CD4-positive, alpha-beta T cell treated with Interleukin-4 for 4 hours (primary cell): ENCODE measurements around the gene EML4.
A peak's percentile ranks its signal among the peaks of the same experiment; 100 is the strongest.

Source experiments
- DNase-seq: peaks from one replicate; pipeline ENCODE4 v3.0.0-alpha.2; 2020

Gene EML4

DNA sequence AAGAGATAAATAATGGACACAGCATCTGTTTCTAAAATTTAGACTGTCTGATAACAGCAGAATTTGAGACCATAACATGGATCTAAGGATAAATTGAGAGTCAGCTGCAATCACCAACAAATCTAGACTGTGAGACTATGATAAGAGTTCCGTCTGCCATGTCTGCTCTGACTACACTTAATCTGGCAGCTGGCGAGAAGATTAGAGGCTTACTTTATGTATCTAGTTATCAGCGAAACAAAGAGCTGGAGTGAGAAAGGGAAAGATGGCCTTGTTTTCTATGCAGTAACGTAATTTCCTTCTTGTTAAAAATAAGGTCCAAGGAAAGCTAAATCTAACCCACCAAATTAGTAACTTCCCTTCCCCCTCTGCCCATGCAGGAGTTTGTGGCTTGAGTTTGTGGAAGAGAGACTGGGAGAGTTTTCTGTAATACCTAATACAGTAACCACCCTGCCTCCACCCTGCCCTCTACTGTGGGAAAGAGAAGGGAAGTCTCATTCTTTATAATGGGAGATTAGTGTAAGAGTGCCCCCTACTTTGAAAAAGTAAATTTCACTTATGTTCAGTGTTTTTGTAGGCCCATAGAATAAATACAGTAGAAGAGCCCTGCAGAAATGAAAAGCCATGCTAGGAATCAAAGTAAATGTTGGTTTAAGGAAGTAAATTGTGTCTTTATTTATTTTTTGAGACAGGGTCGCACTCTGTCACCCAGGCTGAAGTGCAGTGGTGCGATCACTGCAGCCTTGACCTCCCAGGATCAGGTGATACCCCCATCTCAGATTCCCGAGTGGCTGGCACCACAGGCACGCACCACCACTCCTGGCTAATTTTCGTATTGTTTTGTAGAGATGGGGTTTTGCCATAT, 27.5 kb downstream of the EML4 start:
- DNase-seq = peak; percentile 72

DNA sequence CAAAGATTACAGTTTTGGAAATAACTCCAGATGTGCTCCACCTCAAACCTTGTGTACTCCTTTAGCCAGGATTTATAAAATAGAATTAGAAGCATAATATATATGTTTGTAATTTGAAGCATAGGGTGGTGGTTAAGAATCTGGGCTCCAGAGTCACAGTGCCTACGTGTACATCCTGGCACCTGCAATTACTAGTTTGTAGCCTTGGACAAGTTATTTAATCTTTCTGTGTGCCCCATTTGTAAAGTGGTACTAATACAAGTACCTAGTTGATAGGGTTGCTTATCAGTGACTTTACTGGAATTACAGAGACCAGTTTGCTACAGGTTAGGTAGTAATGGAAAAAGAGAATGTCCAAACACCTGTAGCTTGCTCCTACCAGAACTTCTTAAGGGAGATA, 28.6 kb downstream of the EML4 start:
- no peak for DNase-seq

DNA sequence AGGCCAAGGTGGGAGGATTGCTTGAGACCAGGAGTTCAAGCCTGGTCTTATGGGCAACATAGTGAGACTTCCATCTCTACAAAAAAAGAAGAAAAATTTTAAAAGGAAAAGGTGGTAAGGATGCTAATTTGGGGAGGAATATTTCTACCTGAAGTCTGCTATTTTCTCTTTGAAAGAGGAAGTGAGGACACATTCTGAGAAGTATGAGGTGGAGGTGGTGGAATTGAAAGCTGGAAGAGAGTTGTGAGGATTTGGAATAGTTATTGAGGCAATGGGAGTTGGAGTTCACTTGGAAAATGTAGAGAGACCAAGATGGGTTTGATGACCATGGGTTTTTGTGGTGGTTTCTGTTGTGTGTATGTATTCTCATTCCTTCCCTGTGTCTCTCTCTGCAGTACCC, 29.3 kb downstream of the EML4 start:
- DNase-seq = no peak

DNA sequence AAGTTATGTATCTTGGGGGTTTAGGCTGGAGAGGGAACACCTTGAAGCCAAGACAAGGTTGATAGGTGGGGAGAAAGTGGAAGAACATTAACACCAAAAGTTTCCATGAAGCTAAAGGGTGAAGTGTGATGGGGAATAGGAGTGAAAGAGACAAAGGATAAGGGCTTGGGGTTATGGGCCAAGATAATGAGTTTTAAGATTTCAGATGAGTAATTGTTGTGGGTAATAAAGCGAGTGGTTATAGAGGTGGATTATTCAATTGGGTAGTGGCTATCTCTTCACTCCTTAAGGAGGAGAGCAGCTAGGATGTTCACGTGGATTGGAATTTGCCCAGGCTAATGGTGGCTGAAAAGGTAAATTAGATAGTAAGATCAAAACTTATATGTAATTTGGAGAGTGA, 29.8 kb downstream of the EML4 start:
- DNase-seq = no peak

DNA sequence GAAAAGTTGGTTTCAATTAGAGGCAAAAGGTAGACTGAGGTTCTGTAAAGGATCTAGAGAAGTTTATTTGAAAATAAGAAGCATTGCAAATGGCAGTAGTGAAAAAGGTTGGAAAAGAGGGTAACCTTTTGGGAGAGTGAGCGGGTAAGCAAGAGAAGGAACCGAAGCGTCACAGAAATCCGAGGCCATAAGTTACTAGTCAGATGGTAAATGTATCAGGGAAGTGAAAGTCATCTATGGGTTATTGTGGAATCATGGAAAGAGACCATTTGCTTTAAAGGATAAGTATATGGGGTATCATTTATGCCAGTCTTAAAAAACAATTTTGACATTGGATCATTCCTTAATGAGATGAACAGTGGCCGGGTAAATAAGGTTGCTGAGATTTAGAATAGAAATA, 30.5 kb downstream of the EML4 start:
- DNase-seq = no peak

DNA sequence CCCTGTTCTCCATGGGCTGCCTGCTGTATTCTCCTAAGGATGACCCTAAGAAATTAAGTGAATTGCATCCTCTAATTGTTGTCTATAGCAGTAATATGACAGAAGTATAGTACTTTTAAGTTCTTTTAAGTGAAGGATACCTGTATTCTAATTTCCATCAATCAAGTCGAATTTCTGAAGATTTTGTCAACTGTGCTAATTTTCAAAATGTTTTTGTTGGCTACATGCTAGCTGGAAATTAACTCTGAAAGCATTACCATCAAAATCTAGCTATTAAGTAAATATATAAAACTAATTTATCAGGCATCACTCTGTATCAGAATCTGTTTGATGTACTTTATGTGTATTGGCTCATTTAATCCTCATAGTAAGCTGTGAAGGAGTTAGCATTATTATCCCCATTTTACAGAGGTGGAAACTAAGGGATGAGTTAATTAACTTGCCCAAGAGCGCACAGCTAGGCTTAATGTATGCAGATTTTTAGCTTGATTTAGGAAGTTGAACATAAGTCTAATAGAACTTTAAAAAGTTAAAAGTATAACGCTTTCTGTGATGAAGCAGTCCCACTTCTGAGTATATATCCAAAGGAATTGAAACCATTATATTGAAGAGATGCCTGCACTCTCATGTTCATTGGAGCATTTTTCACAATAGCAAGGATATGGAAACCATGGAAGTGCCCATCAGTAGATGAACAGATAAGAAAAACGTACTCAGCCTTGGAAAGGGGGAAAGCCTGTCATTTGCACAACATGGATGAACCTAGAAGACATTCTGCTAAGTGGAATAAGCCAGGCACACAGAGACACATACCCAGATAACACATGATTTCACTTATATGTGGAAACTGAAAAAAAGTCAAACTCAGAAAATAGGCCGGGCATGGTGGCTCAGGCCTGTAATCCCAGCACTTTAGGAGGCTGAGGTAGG, 32.0 kb downstream of the EML4 start:
- DNase-seq = no peak

DNA sequence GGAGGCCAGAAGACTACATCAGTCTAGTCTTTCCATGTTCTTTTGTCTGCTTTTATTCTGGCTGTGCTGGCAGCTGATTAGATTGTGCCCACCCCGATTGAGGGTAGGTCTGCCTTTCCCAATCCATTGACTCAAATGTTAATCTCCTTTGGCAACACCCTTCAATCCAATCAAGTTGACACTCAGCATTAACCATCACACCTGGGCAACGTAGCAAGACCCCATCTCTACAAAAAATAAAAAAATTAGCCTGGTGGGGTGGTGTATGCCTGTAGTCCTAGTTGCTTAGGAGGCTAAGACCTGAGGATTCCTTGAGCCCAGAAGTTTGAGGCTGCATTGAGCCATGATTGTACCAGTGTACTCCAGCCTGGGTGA, 33.5 kb downstream of the EML4 start:
- DNase-seq = no peak

DNA sequence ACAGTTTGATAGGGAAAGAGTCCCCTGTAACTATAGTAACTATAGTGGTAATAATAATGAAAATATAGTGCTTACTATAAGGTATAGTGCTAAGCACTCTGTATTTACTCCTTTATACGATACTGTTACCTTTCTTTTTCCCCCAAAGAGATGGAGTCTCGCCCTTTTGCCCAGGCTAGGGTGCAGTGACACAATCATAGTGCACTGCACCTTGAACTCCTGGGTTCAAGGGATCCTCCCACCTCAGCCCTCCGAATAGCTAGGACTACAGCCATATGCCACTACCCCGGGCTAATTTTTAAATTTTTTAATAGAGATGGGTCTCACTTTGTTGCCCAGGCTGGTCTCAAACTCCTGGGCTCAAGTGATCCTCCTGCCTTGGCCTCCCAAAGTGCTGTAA, 34.6 kb downstream of the EML4 start:
- DNase-seq = no peak

DNA sequence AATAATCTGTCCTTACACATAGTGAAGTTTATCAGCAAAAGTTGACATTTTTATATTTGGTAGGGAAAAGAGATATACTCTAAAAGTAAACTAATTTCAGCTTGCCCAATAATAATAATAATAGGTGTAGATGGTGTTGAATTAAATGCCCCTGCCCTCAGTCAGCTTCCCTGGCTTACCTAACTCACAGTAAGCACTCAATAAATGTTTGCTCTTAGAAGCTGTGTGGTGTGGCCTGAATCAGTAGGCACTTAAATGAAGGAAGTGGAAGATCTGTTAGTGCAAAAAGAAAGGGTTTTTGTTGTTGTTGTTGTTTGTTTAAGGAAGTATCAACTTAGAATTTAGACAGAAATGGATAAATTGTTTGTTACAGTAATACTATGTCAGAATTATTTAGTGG, 36.2 kb downstream of the EML4 start:
- DNase-seq = no peak

DNA sequence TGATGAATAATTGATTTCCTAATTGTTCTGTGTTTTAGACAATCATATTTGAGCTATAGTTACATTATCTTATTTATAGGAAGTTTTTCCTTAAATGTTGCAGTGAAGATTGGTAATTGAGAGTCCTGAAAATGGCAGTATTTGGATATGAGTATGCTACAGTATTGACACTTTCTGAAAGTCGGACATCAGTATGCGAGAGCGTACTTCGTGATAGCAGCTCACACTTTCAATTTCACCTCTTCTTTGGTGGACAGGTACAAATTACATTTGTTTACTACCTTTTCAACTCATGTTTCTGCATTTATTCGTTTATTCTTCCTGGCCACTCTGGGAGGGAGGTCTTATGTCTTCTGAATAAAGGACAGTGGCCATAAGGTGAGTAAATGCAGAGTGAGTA, 38.7 kb downstream of the EML4 start:
- no peak for DNase-seq

DNA sequence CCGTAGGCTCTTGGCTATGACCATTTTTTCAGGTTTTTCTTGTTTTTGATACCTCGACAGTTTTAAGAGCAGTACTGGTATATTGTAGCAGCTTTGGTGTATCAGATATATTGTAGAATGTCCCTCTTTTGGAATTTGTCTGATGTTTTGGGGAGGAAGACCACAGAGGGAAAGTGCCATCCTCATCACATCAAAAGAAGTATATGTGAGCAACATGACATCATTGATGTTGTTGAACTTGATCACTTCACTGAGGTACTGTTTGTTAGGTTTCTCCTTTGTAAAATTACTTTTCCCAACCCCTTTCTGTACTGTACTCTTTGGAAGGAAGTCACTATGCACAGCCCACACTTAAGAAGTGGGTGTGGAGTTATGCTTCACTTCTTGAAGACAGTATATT, 41.0 kb downstream of the EML4 start:
- no peak for DNase-seq

DNA sequence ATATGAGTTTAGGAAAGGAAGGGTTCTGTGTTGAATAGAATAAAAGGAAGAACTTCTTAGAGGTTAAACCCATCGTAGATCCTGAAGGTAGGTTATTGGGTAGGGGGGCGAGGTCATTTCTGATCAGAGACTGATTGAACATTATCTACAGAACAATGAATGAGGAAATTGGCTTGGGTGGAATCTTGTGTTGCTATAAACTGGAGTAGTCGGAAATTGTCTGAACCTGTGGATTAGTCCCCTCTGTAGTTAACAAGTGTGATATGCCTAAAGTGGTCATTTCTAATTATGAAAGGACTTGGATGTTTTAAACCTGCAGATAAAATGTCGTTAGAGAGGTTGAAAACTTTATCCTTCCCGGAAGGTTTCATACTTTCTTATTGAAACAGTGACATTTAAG, 42.1 kb downstream of the EML4 start:
- no peak for DNase-seq

DNA sequence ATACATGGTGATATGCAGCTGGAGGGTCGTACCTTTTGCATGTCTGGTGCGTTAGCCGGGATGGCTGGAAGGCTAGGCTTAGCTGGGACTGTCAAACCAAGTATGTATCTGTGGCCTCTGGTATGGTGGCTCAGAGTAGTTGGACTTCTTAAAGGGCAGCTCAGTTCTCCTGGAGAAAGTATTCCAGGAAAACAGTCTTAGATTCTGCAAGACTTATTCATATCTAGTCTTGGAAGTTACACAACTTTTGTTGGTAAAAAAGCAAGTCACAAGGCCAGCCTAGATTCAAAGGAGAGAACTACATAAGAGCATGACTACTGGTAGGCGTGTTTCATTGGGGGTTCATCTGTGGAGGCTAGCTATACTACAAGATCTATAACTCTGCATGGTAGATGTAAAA, 45.5 kb downstream of the EML4 start:
- no peak for DNase-seq

DNA sequence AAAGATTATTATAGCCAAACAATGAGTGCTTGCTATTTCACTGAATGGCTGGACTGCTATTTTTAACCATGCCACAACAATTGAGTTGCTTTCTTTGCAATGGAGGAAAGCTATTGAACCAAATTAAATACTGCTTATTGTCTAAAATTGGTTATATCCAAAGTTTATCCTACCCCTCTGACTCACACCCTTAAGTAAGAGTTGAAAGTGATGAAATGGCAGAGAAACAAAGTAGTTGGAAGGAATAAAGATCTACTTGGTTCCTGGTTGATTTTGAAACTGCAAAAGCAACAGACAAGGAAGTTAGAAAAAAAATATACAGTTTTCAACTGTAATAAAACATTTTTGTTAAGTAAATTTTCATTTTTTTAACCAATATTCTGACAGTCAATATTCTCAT, 47.5 kb downstream of the EML4 start:
- DNase-seq = no peak

DNA sequence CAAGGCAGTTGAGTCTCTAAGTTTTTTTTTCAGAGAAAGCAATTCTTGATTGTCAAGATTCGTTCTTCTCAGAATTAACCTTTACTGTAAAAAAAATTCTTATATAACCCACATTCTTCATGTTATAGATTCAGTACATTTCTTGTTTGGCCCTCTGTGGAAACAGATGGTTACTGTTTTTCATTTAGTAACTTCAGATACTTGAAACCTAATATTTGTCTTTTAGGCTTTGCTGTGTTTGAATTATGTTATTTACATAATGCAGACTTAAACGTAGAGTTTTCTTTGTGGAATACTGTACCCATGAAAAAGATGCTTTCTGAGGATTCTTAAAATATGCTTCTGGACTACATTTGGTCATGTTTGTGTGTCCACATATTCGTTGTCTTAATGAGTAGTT, 48.2 kb downstream of the EML4 start:
- no peak for DNase-seq

DNA sequence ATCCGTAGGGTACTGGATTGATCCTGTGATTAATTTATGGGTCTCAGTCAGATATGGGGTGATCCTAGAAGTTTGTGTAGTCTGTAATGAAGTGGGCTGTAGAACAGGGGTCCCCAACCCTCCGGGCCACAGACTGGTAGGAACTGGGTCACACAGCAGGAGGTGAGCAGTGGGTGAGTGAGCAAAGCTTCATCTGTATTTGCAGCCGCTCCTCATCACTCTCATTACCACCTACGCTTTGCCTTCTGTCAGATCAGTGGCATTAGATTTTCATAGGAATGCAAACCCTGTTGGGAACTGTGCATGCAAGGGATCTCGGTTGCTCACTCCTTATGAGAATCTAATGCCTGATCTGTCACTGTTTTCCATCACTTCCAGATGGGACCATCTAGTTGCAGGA, 48.8 kb downstream of the EML4 start:
- DNase-seq = no peak

DNA sequence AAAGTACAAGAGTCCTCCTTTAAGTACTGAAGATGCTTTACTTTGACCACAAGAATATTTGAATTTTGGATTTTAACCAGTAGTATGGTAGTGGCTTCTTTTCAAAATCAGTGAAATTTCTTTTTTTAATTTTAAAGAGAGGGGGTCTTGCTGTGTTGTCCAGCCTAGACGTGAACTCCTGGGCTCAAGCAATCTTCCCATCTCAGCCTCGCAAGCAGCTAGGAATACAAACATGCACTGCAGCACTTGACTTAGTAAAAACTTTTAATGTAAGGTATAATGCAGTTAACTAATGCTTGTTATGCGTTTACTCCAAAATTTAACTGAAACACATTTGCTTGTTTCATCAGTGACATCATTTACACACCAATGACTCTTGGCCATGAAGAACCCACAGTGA, 49.6 kb downstream of the EML4 start:
- no peak for DNase-seq

DNA sequence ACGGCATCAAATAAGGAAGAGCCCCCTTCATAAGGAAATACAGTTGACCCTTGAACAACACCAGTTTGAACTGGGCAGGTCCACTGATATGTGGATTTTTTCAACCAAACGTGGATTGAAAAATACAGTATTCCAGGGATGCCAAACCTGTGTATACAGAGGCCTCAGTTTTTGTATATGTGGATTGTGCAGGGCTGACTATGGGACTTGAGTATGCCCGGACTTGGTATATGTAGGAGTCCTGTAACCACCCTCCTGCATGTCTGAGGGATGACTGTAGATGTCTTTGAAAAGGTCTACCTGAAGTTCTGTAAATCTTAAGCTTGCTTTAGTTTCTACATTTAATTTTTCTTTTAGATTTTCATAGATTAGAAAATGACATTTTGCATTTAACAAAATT, 50.0 kb downstream of the EML4 start:
- DNase-seq = no peak

DNA sequence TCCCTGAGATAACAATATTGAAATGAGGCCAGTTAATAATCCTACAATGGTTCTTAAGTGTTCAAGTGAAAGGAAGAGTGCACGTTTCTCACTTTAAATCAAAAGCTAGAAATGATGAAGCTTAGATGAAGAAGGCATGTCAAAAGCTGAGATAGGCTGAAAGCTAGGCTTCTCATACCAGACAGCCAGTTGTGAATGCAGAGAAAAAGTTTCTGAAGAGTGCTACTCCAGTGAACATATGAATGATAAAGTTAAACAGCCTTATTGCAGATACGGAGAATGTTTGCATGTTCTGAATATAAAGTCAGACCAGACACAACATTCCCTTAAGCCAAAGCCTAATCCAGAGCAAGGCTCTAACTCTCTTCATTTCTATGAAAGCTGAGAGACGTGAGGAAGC, 51.4 kb downstream of the EML4 start:
- no peak for DNase-seq

DNA sequence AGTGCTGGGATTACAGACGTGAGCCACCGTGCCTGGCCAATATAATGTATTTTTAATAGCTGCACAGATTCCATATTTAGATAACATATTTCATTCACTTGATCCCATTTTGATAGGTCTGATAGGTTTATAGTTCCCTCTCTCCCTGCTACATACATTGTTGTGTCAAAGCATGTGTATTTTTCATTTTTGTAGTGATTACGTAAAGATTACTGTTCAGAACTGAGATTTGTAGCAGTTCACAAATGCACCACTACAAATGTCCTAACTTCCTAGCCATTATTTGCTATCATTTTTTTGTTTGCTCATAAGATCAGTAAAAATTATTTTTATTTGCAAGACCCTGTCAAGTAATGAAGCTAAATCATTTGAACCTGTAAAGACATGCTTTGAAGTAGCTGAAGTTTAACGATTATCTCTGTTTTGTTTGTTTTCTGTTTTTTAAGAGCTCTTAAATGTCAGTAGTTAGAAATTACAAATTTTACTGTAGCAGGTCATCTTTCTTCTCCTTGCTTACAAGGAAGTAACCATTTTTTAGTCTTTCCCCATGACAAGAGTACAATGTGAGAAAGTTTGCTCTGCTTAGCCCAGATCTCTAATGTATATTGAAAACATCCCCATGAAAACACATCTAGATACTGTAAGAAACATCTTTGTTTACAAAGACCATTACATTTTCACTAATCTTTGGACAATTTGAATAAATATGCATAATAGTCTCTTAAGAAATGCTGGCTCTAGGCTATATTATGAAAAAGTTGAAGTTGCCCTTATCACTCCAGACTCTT, 54.1 kb downstream of the EML4 start:
- DNase-seq = no peak

DNA sequence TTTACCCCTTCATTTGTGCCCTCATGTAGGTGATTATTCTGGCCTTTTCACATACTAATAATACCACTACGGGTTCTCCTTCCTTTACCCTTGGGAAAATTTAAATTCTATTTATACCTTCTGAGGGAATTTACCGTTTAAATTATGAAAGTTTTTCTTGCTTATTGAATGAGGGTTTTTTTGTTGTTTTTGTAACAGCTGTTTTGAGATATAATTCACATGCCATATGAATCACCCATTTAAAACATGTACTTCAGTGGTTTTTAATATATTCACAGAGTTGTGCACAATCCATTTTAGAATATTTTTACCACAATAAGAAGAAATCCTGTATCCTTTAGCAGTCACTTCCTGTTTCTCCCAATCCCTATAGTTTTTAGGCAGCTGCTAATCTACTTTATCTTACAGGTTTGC, 54.7 kb downstream of the EML4 start:
- DNase-seq = no peak

DNA sequence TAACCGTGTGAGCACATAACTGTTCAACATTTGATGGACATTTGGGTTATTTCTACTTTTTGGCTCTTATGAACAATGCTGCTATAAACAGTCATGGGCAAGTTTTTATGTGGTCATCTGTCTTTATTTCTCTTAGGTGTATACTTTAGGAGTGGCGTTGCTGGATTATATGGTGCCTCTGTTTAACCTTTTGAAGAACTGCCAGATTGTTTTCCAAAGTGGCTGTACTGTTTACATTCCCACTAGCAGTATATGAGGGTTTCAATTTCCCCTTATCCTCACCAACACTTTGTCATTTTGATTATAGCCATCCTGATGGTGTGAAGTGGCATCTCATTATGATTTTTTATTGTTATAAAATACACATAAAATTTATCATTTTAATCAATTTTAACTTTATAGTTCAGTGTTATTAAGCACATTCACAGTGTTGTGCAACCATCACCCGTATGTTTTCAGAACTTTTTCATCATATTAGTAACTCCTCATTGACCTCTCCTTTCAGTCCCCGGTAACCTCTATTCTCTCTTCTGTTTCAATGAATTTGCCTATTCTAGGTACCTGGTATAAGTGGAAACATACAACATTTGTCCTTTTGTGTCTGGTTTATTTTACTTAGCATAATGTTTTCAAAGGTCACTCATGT, 55.4 kb downstream of the EML4 start:
- DNase-seq = no peak

DNA sequence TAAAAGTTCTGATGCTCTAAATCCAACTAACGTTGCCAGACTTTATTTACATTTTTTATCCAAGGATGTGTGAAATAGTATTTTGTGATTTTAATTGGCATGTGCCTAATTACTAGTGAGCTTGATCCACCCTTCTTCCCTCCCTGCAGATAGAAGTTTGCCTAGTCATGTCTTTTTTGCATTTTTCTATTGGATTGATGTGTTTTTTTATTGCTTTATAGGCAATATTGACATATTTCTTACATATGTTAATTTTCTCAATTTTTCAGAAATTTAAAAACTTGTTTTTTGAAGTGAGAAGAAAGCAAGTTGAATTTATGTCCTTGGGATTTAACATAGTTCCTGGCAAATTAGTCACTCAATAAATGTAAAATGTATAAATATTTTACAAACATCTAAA, 56.4 kb downstream of the EML4 start:
- no peak for DNase-seq
